ENCODE data around the gene MYDGF.

MYDGF gene

DNA sequence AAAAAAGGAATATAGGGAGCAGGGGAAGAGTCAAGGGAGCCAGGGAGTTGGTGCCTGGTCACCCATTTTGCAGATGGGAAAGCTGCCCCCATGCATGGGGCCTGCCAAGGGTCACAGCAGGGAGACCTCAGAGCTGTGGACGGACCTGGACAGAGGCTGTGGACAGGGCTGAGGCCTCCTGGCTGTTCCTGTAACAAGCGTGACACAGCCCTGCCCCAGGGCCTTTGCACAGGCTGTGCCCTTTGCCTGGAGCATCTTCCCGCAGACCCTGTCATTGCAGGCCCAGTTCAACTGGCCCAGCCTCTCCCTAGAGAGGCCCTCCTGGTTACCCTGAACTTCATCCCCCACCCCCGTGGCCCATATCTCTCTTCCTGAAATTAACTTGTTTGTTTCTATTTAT, 24.4 kb downstream of the MYDGF start:
- DNase-seq (ENCODE audit: low read depth in 2 of 2), result no peak

DNA sequence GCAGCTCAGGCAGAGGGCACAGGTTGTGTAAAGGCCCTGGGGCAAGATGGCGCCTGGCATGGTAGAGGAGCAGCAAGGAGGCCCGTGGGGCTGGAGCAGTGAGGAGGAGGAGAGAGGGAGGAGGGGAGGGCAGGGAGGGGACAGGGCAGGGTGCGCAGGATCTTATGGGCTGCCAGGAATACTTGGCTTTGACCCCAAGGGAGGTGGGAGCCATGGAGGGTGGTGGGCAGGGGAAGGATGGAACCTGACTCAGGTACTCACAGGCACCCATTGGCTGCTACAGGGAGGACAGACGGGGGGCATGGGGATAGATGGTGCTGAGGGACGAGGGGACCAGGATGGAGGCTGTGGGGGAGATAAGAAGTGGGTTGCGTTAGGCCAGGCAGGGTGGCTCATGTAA, 27.5 kb downstream of the MYDGF start:
- DNase-seq (ENCODE audit: low read depth in 2 of 2), result no peak

DNA sequence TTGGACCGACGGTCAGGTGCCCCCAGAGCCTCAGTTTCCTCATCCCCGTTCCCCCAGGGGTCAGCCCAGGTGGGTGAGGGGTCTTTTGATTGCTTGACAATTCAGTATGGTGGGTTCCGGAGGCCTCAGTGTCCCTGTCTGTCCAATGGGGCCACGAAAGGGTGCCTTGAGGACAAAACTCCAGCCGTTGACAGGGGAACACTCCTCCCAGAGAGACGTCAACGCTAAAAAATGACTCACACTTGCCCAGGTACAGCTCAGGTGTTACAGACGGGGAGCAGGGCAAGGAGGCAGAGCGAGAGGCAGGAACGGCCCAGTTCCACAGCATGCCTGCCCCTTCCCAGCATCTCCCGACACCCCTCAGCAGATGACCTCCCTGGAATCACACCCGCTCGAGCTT, 29.0 kb downstream of the MYDGF start:
- DNase-seq (ENCODE audit: low read depth in 2 of 2), result no peak

DNA sequence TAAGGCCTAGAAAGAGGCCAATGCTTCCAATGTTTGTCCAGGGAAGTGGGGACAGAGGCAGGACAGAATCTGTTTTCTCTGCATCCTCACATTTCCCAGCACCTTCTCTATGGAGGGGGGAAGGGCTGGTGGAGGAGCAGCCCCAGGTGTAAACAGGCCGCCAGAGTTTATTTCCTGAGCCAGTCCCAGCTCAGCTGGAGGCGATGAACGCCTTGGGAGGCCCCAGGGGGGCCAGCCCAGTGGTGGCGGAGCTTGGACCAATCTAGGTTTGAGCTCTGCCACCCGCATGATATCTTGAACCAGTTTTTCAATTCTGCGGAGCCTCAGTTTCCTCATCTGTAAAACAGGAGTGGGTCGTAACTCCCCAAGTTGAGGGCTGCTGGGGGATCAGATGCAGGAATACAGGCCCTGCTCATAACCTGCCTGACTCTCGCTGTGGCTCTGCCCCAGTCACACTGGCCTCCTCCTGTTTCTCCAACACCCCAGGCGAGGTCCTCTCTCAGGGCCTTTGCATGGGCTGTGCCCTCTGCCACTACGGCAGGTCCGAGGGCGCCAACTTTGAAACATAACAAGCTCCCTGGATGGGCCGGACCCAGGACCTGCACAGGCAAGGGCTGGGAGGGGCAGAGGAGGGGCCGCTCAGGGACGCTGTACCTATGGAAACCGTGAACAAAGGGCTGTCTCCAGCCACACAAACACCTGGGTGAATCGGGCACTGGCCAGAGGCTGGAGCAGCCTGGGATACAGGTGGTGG, 29.7 kb downstream of the MYDGF start:
- no peak for DNase-seq (ENCODE audit: low read depth in 2 of 2)

DNA sequence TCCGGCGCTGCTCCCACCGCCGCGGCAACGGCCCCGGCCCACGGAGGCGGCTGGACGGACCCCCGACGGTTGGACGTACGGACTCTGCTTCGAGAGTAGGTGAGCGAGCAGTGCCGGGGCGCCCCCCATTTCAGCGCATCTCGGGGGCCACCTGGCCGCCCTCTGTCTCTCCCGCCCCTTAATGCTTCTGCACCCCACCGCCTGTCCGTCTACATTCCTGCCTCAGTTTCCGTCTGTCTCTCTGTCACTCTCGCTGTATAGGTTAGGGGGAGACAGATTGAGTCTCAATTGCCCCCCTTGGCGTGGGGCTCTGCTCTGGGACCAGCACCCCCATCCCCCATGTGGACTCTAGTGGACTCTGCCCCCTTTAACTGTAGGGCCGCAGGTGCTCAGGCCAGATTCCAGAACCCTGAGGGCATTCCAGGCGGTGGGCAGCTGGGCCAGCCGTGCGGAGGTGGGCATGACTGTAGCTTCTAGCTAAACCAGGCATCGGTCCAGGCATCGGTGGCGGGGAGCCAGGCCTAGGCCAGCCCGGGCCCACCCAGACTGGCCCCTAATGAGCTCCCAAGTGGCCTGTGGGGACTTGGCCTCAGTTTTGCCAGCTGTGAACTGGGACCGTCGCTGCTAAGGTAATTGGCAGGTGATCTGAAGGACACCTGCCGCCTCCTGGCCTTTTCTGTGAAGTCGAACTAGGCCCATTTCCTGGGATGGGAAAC, 30.5 kb downstream of the MYDGF start:
- no peak for DNase-seq (ENCODE audit: low read depth in 2 of 2)

DNA sequence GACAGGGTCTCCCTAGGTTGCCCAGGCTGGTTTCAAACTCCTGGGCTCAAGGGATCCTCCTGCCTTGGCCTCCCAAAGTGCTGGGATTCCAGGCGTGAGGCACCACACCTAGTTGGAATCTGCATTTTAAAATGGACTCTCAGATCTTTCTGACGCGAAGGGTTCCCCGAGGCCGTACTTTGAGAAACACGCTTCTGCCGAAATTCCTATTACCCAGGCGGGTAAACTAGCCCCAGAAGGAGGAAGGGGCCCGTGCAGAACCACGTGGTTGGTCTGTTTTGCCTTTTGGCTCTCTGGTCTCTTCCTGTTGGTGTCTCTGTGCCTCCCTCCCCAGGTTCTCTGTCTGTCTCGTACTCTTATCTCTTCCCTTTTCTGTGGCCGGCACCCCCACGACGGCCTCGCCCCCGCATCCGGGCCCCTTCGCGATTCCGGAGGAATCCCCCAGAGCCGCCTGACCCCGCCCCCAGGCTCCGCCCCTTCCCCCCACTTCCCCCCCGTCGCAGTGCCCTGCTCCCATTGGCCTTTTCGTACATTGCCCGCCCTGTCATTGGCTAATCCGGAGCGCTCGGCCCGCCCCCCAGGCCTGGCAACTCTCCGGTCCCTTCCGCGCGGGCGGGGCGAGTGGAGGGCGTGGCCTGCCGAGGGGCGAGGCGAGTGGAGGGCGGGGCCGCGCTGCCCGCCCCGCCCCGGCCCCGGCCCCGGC, 31.2 kb downstream of the MYDGF start, which contains the start of gene TNFAIP8L1:
Gene TNFAIP8L1, plus strand, starts transcription at position 689 of the 703 bp plus-strand sequence. CDS start 12,354 bp downstream, outside the sequence.
- DNase-seq (ENCODE audit: low read depth in 2 of 2), result peak; percentile 98

DNA sequence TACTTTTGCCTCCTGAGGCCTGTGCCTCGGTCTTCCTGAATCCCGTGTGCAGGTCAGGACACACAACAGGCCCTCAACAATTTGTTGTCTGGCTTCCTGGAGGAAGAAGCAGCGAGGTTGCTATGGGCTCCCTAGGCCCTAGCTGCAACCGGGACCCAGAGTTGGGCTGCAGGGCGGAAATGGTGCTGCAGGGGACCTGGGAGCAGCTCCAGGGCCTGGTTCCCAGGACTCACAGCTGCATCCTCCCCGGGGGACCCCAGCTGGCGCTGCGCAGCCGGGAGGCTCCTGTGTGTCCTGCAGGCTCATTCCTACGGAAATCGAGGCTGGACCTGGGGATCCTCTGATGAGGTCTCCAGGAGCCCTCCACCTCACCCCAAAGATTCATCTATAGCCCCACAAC, 31.8 kb downstream of the MYDGF start:
- DNase-seq (ENCODE audit: low read depth in 2 of 2), result no peak

DNA sequence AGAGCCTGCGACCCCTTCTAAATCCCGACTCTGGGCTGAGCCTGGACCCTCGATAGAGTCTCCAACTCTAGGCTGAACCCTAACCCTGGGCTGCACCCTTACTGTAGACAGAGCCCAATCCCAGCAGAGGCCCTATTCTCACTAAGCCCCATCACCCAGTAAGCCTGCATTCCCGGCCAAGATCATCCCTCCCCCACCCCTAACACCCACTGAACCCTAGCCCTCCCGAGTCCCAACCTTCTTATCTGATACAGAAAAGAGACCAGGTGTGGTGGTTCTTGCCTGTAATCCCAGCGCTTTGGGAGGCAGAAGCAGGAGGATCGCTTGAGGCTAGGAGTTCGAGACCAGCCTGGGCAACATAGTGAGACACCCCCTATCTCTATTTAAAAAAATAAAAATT, 33.4 kb downstream of the MYDGF start:
- no peak for DNase-seq (ENCODE audit: low read depth in 2 of 2)

DNA sequence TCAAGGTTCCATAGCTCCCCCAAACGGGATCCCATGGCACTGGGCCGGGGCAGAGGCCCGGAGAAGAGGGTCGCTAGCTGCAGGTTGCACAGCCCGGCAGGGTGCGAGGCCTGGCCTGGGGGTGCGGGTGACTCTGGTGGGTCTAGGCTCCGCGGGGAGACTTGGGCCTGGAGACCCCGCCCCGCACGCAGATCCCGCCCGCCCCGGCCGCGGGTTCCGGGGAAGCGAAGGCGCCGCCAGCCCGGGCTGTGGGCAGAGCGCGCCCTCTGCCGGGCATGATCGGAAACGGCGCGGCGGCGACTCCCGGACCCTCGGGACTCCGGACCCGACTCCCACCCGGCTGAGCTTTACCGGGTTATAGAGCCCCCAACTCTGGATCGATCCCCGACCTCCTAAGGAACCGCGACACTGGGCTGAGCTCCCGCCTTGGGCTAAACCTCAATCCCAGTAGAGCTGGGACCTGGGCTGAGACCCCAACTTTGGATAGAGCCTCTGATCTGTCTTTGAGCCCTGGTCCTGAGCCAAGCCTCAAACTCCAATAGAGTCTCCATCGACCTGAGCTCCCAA, 33.9 kb downstream of the MYDGF start:
- DNase-seq (ENCODE audit: low read depth in 2 of 2), result peak; percentile 27 to 51

DNA sequence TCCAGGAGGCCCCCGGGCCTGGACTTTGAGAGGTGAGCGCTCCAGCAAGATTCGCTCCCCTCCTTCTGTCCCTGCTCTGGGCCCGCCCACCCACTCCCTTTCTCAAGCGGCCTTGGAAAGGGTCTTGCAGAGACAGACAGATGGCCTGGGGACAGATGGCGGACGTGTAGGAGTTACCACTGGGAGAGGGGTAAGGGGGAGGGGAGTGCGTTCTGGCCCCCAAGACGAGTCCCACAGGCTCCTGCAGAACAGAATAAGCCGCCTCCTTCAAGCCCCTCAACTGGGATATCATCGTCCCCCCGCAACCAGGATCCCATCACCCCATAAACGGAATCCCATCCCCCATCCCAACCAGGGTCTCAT, 34.4 kb downstream of the MYDGF start:
- DNase-seq (ENCODE audit: low read depth in 2 of 2), result no peak

DNA sequence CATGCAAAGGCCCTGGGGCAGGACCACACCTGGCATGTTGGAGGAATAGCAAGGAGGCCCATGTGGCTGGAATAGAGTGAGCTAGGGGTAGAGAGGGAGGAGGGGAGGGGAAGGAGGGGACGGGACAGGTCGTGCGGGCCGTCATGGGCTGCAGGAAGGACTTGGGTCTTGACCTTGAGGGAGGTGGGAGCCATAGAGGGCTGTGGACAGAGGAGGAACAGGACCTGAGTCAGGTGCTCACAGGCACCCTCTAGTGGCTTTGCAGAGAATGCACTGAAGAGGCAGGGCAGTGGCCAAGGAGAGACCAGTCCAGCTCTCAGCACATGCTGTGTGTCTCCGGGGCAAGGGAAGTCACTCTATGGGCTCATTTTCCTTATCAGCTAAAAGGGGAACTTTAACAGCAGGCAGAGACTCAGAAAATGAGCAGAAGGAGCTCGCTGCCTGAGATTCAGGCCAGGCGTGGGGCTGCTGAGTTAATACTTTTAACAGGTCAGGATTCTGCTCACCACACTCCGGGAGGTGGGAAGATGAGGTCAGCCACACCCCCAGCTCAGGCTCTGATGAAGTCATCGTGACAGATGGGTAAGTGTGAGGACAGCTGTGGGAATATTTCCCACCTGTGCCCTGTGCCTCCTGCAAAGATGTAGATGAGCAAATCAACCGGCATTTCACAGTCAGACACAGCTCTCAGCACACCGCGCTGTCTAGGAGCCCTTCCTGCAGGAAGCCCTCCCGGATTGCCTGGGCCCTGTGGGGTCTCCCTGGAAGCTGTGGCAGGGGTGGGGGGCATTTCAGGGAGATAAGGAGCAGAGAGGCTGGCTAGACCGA, 36.8 kb downstream of the MYDGF start:
- no peak for DNase-seq (ENCODE audit: low read depth in 2 of 2)

DNA sequence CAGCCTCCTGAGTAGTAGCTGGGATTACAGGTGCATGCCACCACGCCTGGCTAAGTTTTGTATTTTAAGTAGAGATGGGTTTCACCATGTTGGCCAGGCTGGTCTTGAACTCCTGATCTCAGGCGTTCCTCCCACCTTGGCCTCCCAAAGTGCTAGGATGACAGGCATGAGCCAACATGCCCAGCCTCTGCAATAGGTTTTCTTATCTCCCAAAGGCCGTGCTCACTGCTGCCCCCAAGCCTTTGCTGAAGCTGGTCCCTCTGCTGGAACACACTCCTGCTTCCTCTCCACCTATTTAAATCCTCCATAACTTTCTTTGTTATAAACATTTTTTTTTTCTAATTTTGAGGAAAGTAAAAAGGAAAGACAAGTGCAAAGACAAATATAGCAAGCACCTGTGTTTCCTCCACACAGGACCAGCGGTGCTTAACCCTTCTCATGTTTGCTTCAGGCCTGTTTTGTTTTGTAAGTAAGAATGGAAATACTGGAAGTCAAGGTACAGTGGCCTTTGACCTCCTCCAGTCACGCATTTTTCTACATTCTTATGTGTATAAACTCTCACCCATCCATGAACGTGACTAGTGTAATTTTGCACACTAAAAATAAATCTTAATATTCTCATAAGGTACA, 45.3 kb downstream of the MYDGF start:
- no peak for DNase-seq (ENCODE audit: low read depth in 2 of 2)

DNA sequence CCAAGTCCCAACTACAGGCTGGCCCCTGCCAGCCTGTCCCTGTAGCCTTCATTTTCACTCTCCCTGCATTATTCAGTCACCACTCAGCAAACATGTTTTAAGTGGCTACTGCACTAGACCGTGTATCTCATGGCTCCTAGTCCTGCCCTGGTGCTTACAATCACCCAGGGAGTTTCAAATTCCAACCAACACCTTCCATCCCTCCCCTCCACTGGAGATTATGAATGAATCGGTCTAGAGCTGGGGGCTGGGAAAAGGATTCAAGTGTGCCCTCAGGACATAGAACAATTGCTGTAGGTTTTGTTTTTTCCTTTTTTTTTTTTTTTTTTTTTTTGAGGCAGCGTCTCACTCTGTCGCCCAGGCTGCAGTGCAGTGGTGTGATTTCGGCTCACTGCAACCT, 45.8 kb downstream of the MYDGF start:
- no peak for DNase-seq (ENCODE audit: low read depth in 2 of 2)

DNA sequence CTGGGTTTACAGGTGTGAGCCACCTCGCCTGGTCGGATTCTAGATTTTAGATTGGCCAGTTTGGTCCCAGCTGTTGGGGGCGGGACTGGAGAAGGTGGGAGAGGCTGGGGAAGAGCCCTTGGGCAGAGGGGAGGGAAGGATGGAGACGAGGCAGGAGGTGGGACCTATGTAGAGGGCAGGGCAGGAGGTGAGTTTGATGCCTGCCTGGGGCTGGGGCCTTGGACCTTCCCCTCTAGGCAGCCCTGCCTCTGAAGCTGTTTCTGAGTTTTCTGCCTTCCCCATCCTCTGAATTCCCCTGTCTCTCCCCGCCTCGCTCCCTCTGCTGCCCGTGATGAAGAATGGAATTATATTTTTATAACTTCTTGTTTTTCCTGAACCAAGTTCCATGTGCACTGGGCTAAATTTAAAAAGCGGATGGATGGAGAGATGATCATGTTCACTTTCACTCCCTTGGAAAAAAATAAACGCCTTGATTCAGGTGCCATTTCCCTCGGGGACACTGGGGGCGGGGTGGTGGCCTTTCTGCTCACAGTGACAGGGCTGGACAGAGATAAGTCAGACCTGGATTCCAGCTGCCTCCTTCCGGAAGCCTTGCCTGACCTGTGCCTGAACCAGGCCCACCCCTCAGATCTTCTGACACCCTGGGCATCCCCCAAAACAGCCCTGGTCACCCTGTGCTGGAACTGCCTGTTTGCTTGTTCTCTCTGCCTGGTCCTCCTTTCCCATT, 47.3 kb downstream of the MYDGF start:
- no peak for DNase-seq (ENCODE audit: low read depth in 2 of 2)

DNA sequence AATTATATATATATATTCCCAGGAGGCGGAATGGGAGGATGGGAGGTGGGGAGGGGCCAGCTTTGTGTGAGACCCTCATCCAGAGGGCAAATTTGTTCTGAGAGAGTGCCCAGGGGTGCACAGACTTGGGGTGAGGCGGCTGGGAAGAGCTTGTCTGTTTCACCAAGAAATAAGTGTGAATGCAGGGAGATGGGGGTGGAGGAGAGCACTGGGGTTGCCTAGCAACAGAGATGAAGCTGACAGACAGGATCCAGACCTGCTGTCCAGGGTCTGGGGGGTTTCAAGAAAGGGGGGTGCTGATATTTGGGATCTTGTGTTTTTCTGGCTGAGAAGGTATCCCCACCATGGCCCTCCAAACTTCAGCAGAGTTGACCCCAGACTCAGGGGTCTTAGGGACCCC, 49.5 kb downstream of the MYDGF start:
- no peak for DNase-seq (ENCODE audit: low read depth in 2 of 2)

DNA sequence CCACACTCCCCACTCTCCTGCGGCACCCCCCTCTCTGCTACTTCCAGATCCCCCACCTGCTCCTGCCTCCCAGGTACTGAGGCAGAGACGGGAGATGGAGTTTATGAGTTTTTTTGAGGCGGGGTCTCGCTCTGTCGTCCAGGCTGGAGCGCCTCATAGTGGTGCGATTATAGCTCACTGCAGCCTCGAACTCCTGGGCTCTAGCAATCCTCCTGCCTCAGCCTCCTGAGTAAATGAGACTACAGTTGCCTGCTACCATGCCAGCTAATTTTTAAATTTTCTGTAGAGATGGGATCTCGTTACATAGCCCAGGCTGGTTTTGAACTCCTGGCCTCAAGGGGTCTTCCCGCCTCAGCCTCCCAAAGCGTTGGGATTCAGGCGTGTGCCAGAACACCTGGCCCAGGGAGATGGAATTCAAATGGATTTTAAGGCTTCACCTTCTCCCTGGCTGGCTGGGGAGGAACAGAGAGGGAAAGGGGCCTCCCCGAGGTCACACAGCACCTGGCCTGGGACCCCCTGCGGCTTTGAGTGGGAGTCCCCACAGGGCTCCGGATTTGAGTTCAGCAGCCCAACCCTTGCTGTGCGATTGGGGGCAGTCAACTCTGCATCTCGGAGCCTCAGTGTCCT, 50.4 kb downstream of the MYDGF start:
- DNase-seq (ENCODE audit: low read depth in 2 of 2), result no peak

DNA sequence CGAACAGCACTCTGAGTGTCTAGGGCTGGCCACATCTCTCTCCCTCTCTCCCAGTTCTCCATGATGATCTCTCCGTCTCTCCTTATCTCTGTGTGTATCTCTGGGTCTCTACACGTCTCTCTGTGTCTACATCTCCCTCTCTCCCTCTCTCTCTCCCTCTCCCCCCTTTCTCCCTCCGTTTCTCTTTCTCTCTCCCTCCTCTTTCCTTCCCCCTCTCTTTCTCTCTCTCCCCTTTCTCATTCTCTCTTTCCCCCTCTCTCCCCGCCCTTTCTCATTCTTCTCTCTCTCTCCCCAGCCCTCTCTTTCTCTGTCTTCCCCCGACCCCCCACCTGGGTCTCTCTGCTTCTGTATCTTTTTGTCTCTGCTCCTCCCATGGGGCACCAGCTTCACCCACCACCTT, 52.1 kb downstream of the MYDGF start:
- DNase-seq (ENCODE audit: low read depth in 2 of 2), result no peak

DNA sequence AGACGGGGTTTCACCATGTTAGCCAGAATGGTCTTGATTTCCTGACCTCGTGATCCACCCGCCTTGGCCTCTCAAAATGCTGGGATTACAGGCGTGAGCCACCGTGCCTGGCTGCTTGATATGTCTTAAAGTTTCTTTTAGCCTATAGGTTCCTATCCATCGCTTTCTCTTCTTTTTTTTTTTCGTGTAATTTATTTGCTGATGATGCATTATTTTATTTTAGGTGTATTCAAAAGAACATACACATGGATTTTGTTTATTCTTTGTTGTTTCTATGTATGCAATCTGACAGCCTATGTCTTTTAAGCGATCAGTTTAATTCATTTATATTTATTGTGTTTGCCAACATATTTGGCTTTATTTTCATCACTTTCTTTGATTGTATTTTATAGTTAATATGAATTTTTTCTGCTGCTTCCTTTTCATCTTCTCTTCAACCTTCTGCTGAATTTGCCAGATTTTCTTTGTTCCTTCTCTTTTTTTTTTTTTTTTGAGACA, 56.8 kb downstream of the MYDGF start:
- DNase-seq (ENCODE audit: low read depth in 2 of 2), result no peak

DNA sequence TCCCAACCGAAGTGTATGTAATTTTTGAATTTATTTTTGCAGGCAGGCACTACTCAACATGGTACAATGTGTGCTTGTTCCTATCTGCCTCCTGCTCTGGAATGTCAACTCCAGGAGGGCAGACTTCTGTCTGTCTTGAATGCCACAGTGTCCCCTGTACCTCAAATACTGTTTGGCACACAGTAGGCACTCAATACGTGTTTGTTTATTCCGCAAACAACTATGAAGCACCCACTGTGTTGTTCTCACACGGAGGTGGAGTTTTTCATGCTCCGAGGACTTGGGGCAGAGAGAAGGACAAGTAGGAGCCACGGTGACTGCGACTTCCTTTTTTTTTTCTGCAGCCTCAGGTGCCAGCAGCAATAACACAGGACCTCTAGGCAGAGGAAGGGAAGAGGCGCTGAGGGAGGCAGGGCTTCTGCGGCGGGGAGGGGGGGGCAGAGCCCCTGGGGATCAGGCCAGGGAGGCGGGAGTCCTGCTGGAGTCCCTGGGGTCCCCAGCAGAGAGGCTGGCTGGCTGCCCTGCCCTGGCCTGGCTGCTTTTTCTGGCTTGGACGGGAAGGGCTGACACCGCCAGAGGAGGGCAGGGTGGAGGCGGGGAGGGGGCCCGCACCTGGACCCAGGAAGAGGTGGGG, 60.1 kb downstream of the MYDGF start:
- no peak for DNase-seq (ENCODE audit: low read depth in 2 of 2)

All from stimulated activated CD8-positive, alpha-beta memory T cell treated with anti-CD3 and anti-CD28 coated beads, Interleukin-15, amount 100 ng/mL, for 4 hours (primary cell).